ENCODE results near the gene ISG20. TPM values are rescaled to one million over a fixed set of nuclear protein-coding genes. Genes with fewer than 3 reads are reported as not detected.

ISG20 gene
- total and polyA plus RNA-seq, 4 donors = 6.8 to 36.5 (median 14.3) TPM

DNA sequence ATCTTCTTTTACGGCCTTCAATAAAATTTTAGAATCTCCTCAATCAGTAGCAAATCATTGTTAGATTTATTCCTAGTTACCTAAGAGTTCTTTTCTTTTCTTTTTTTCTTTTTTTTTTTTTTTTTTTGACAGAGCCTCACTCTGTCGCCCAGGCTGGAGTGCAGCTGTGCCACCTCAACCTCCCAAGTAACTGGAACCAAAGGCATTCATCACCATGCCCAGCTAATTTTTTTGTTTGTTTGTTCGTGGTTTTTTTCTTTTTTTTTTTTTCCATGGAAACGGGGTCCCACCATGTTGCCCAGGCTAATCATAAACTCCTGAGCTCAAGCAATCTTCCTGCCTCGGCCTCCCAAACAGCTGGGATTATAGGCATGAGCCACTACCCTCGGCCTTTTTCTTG is 48.1 kb upstream of the ISG20 start:
- TF ChIP-seq YY1 (IDR thresholded peaks at IDR 0.05) = no peak
- TF ChIP-seq GABPA (IDR thresholded peaks at IDR 0.05 in 1 of 2, conservative IDR thresholded peaks at IDR 0.05 in 1 of 2) = no peak
- no peak for TF ChIP-seq HNF4A (conservative IDR thresholded peaks at IDR 0.05)
- TF ChIP-seq NR2F2 (IDR thresholded peaks at IDR 0.05) = no peak
- TF ChIP-seq RAD21 (IDR thresholded peaks at IDR 0.05) = no peak
- TF ChIP-seq TAF1 (conservative IDR thresholded peaks at IDR 0.05) = no peak
- no peak for TF ChIP-seq RXRA (IDR thresholded peaks at IDR 0.05)
- no peak for TF ChIP-seq SP1 (IDR thresholded peaks at IDR 0.05)
- TF ChIP-seq FOXA2 (IDR thresholded peaks at IDR 0.05) = no peak
- TF ChIP-seq, protein P1, sequence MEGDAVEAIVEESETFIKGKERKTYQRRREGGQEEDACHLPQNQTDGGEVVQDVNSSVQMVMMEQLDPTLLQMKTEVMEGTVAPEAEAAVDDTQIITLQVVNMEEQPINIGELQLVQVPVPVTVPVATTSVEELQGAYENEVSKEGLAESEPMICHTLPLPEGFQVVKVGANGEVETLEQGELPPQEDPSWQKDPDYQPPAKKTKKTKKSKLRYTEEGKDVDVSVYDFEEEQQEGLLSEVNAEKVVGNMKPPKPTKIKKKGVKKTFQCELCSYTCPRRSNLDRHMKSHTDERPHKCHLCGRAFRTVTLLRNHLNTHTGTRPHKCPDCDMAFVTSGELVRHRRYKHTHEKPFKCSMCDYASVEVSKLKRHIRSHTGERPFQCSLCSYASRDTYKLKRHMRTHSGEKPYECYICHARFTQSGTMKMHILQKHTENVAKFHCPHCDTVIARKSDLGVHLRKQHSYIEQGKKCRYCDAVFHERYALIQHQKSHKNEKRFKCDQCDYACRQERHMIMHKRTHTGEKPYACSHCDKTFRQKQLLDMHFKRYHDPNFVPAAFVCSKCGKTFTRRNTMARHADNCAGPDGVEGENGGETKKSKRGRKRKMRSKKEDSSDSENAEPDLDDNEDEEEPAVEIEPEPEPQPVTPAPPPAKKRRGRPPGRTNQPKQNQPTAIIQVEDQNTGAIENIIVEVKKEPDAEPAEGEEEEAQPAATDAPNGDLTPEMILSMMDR (IDR thresholded peaks at IDR 0.05; ENCODE audit: low read depth, low read length, missing input control) = no peak
- TF ChIP-seq, protein P2, sequence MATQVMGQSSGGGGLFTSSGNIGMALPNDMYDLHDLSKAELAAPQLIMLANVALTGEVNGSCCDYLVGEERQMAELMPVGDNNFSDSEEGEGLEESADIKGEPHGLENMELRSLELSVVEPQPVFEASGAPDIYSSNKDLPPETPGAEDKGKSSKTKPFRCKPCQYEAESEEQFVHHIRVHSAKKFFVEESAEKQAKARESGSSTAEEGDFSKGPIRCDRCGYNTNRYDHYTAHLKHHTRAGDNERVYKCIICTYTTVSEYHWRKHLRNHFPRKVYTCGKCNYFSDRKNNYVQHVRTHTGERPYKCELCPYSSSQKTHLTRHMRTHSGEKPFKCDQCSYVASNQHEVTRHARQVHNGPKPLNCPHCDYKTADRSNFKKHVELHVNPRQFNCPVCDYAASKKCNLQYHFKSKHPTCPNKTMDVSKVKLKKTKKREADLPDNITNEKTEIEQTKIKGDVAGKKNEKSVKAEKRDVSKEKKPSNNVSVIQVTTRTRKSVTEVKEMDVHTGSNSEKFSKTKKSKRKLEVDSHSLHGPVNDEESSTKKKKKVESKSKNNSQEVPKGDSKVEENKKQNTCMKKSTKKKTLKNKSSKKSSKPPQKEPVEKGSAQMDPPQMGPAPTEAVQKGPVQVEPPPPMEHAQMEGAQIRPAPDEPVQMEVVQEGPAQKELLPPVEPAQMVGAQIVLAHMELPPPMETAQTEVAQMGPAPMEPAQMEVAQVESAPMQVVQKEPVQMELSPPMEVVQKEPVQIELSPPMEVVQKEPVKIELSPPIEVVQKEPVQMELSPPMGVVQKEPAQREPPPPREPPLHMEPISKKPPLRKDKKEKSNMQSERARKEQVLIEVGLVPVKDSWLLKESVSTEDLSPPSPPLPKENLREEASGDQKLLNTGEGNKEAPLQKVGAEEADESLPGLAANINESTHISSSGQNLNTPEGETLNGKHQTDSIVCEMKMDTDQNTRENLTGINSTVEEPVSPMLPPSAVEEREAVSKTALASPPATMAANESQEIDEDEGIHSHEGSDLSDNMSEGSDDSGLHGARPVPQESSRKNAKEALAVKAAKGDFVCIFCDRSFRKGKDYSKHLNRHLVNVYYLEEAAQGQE (IDR thresholded peaks at IDR 0.05) = no peak
- TF ChIP-seq, protein P3, sequence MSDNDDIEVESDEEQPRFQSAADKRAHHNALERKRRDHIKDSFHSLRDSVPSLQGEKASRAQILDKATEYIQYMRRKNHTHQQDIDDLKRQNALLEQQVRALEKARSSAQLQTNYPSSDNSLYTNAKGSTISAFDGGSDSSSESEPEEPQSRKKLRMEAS (IDR thresholded peaks at IDR 0.05) = no peak
- no peak for TF ChIP-seq HNF4G (IDR thresholded peaks at IDR 0.05)
- TF ChIP-seq, protein P4, sequence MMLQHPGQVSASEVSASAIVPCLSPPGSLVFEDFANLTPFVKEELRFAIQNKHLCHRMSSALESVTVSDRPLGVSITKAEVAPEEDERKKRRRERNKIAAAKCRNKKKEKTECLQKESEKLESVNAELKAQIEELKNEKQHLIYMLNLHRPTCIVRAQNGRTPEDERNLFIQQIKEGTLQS (IDR thresholded peaks at IDR 0.05) = no peak
- TF ChIP-seq, protein P5, sequence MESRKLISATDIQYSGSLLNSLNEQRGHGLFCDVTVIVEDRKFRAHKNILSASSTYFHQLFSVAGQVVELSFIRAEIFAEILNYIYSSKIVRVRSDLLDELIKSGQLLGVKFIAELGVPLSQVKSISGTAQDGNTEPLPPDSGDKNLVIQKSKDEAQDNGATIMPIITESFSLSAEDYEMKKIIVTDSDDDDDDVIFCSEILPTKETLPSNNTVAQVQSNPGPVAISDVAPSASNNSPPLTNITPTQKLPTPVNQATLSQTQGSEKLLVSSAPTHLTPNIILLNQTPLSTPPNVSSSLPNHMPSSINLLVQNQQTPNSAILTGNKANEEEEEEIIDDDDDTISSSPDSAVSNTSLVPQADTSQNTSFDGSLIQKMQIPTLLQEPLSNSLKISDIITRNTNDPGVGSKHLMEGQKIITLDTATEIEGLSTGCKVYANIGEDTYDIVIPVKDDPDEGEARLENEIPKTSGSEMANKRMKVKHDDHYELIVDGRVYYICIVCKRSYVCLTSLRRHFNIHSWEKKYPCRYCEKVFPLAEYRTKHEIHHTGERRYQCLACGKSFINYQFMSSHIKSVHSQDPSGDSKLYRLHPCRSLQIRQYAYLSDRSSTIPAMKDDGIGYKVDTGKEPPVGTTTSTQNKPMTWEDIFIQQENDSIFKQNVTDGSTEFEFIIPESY (IDR thresholded peaks at IDR 0.05) = no peak
- TF ChIP-seq FOXA1 (IDR thresholded peaks at IDR 0.05) = no peak
- no peak overlapping the region for H3K4me3 ChIP-seq (ENCODE audit: low read depth in 1 of 3, low read length in 3 of 3)
- H3K9ac ChIP-seq (ENCODE audit: low read depth in 1 of 2, low read length in 2 of 2) = no peak overlapping the region
- no peaks in the 10 kb centered on the region for H3K4me1 ChIP-seq (ENCODE audit: control insufficient read depth in 4 of 4, insufficient read depth in 4 of 4, low read length in 3 of 4)
- H3K36me3 ChIP-seq (ENCODE audit: control insufficient read depth in 4 of 4, insufficient read depth in 3 of 4, low read depth in 1 of 4, low read length in 3 of 4) = no peaks in the 10 kb centered on the region
- no peak for DNase-seq (ENCODE audit: low spot score)
- no peak overlapping the region for H3K27ac ChIP-seq (ENCODE audit: low read depth in 1 of 2, low read length in 2 of 2)
- H3K9me3 ChIP-seq (ENCODE audit: control insufficient read depth in 4 of 4, low read length in 3 of 4) = no peaks in the 10 kb centered on the region
- 80% methylated on average over 6 of the region's 6 CpGs for WGBS
- H3K27me3 ChIP-seq (ENCODE audit: control insufficient read depth in 4 of 4, insufficient read depth in 4 of 4, low read length in 3 of 4) = no peaks in the 10 kb centered on the region

DNA sequence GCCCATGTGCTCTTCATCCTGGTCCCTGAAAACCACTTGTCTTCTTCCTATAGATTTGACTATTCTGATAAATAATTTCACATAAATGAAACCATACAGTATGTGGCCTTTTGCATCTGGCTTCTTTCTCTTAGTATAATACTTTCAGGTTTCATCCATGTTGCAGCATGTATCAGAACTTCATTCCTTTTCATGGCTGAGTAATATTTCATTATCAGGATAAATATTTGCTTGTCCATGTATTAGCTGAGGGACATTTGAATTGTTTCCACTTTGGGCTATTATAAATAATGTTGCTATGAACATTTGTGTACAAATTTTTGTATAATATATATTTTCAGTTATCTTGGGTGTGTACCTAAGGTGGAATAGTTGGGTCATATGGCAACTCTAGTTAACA is 47.4 kb upstream of the ISG20 start:
- no peak overlapping the region for H3K9ac ChIP-seq (ENCODE audit: low read depth in 1 of 2, low read length in 2 of 2)
- H3K27ac ChIP-seq (ENCODE audit: low read depth in 1 of 2, low read length in 2 of 2) = no peak overlapping the region
- no peaks in the 10 kb centered on the region for H3K36me3 ChIP-seq (ENCODE audit: control insufficient read depth in 4 of 4, insufficient read depth in 3 of 4, low read depth in 1 of 4, low read length in 3 of 4)
- H3K9me3 ChIP-seq (ENCODE audit: control insufficient read depth in 4 of 4, low read length in 3 of 4) = no peaks in the 10 kb centered on the region
- H3K4me3 ChIP-seq (ENCODE audit: low read depth in 1 of 3, low read length in 3 of 3) = no peak overlapping the region
- no peaks in the 10 kb centered on the region for H3K4me1 ChIP-seq (ENCODE audit: control insufficient read depth in 4 of 4, insufficient read depth in 4 of 4, low read length in 3 of 4)
- DNase-seq (ENCODE audit: low spot score) = no peak
- H3K27me3 ChIP-seq (ENCODE audit: control insufficient read depth in 4 of 4, insufficient read depth in 4 of 4, low read length in 3 of 4) = no peaks in the 10 kb centered on the region
- TF ChIP-seq HNF4G (IDR thresholded peaks at IDR 0.05) (no peak), FOXA1 (IDR thresholded peaks at IDR 0.05) (no peak)
